CD14-positive monocyte (primary cell): ENCODE measurements around the gene SNX30. TPM values are rescaled to one million over a fixed set of nuclear protein-coding genes. Genes with fewer than 3 reads are reported as not detected.
A peak's percentile ranks its signal among the peaks of the same experiment; 100 is the strongest.

Experiments
- DNase-seq, 3 donors: peaks; one replicate each; pipeline ENCODE4 v3.0.0-alpha.2; 2011 to 2022
- H2AFZ ChIP-seq: 2 replicates; pipeline ENCODE4 v1.6.0; 2012; ENCODE audit warnings: mild to moderate bottlenecking, low read depth, low read length, inconsistent platforms; ENCODE audit not compliant: insufficient read depth, poor library complexity, severe bottlenecking
- H3K27ac ChIP-seq, 2 donors: 1 replicate in 1 of 2; 2 replicates in 1 of 2; pipeline ENCODE4 v1.5.1; 2012 to 2013; ENCODE audit warnings: low read length in 2 of 2, control low read depth in 1 of 2, inconsistent platforms in 1 of 2, low read depth in 1 of 2, mild to moderate bottlenecking in 1 of 2
- H3K27me3 ChIP-seq, 2 donors: one replicate each; pipeline versions ENCODE4 v1.6.0 to v1.6.1; 2011 to 2013; ENCODE audit warnings: low read length in 2 of 2; ENCODE audit not compliant: control insufficient read depth in 2 of 2, insufficient read depth in 2 of 2
- H3K36me3 ChIP-seq, 2 donors: replicated peaks in 1 of 2; 1 replicate in 1 of 2; 2 replicates in 1 of 2; pipeline versions ENCODE4 v1.5.1 to v1.6.1; 2012 to 2013; ENCODE audit warnings: low read length in 2 of 2, control low read depth in 1 of 2, inconsistent platforms in 1 of 2, mild to moderate bottlenecking in 1 of 2; ENCODE audit not compliant: insufficient read depth in 2 of 2, control insufficient read depth in 1 of 2
- H3K4me1 ChIP-seq, 2 donors: 1 replicate in 1 of 2; 2 replicates in 1 of 2; pipeline versions ENCODE4 v1.5.1 to v1.6.1; 2012 to 2013; ENCODE audit warnings: low read length in 2 of 2, control low read depth in 1 of 2, inconsistent platforms in 1 of 2, mild to moderate bottlenecking in 1 of 2, moderate library complexity in 1 of 2; ENCODE audit not compliant: insufficient read depth in 2 of 2, control insufficient read depth in 1 of 2
- H3K4me2 ChIP-seq: replicated peaks from 2 replicates; pipeline ENCODE3; 2012; ENCODE audit warnings: low read length, moderate library complexity, mild to moderate bottlenecking; ENCODE audit not compliant: poor library complexity, severe bottlenecking; ENCODE audit errors: extremely low read depth
- H3K4me3 ChIP-seq, 3 experiments: fragments of 200-600 bp in 1 of 3; sonication (generic) in 1 of 3; replicated peaks in 1 of 3; 1 replicate in 2 of 3; 2 replicates in 1 of 3; pipeline ENCODE4 v1.5.1; 2011 to 2013; ENCODE audit warnings: low read length in 3 of 3, mild to moderate bottlenecking in 3 of 3, control low read depth in 2 of 3, low read depth in 2 of 3, inconsistent platforms in 1 of 3, moderate library complexity in 1 of 3
- H3K79me2 ChIP-seq: 2 replicates; pipeline ENCODE4 v1.6.0; 2012; ENCODE audit warnings: mild to moderate bottlenecking, control low read depth, inconsistent platforms, low read length, moderate library complexity; ENCODE audit not compliant: insufficient read depth
- H3K9ac ChIP-seq: 2 replicates; pipeline ENCODE4 v1.6.0; 2017; ENCODE audit warnings: low read length, mild to moderate bottlenecking; ENCODE audit not compliant: insufficient read depth, poor library complexity, severe bottlenecking
- H3K9me3 ChIP-seq, 2 donors: replicated peaks in 1 of 2; 1 replicate in 1 of 2; 2 replicates in 1 of 2; pipeline versions ENCODE4 v1.5.1 to v1.6.1; 2012 to 2013; ENCODE audit warnings: low read length in 2 of 2, control low read depth in 1 of 2; ENCODE audit not compliant: control insufficient read depth in 1 of 2, insufficient read depth in 1 of 2
- H4K20me1 ChIP-seq: 2 replicates; pipeline ENCODE4 v1.6.0; 2012; ENCODE audit warnings: mild to moderate bottlenecking, low read length, control low read depth, moderate library complexity; ENCODE audit not compliant: insufficient read depth
- H3K27ac Mint-ChIP-seq, 7 donors: one replicate each; pipeline ENCODE4 v1.8.0; 2020; ENCODE audit warnings: mild to moderate bottlenecking in 7 of 7, mixed read lengths in 7 of 7, moderate library complexity in 6 of 7, inconsistent platforms in 2 of 7
- H3K27me3 Mint-ChIP-seq, 3 donors: one replicate each; pipeline ENCODE4 v1.8.0; 2021 to 2022; ENCODE audit warnings: low read depth in 3 of 3, mild to moderate bottlenecking in 3 of 3, mixed read lengths in 3 of 3, moderate library complexity in 3 of 3, inconsistent platforms in 1 of 3
- H3K36me3 Mint-ChIP-seq, 2 donors: one replicate each; pipeline ENCODE4 v1.8.0; 2020; ENCODE audit warnings: mixed read lengths in 2 of 2, inconsistent platforms in 1 of 2, mild to moderate bottlenecking in 1 of 2
- H3K4me1 Mint-ChIP-seq: one replicate; pipeline ENCODE4 v1.8.0; 2020; ENCODE audit warnings: mild to moderate bottlenecking, mixed read lengths
- H3K4me3 Mint-ChIP-seq, 2 donors: one replicate each; pipeline ENCODE4 v1.8.0; 2020; ENCODE audit warnings: mild to moderate bottlenecking in 2 of 2, mixed read lengths in 2 of 2, moderate library complexity in 1 of 2
- H3K9me3 Mint-ChIP-seq, 7 donors: one replicate each; pipeline ENCODE4 v1.8.0; 2020 to 2022; ENCODE audit warnings: mixed read lengths in 7 of 7, mild to moderate bottlenecking in 6 of 7, moderate library complexity in 6 of 7, inconsistent platforms in 2 of 7
- CTCF ChIP-seq: fragments of 200-600 bp; IDR thresholded peaks from one replicate; pipeline ENCODE4 v1.8.0; 2022; ENCODE audit warnings: antibody characterized with exemption, mild to moderate bottlenecking
- WGBS: methylation state at CpG from one replicate; pipeline ENCODE4 v1.1.5; 2013; ENCODE audit warnings: missing lambda C conversion rate; ENCODE audit not compliant: insufficient coverage; 5-methylcytosine and 5-hydroxymethylcytosine counted together
- intact Hi-C, 2 donors: fragments of 100-400 bp; cut with micrococcal nuclease; formaldehyde crosslinking; loops; one replicate each; pipeline versions ENCODE4 v1.15.0 to v1.15.1; 2023
- polyA plus RNA-seq, 3 donors: library from polyadenylated mRNA; depleted of rRNA in 1 of 3; unstranded in 2 of 3; stranded (reverse) in 1 of 3; fragments of 300-500 nt in 2 of 3; fragments of >200 nt in 1 of 3; fragmentation: Illumina TruSeq in 2 of 3; gene quantifications; 1 replicate in 2 of 3; 2 replicates in 1 of 3; pipeline ENCODE4 v1.2.3, GENCODE V29; 2012 to 2021

SNX30 gene
- polyA plus RNA-seq, 3 donors: 10.3 to 31.3 (median 10.4) TPM

- TF ChIP-seq CTCF: no peak
- H3K4me3 Mint-ChIP-seq: no peak overlapping the region
- no peaks in the 10 kb centered on the region for H3K27me3 Mint-ChIP-seq
- H3K4me1 ChIP-seq: peaks cover 29 to 35% of the 10 kb centered on the region in 2 donors
- H4K20me1 ChIP-seq: no peaks in the 10 kb centered on the region
- intact Hi-C loops: no loop called here
- H3K27me3 ChIP-seq: no peaks in the 10 kb centered on the region
- peaks cover 27% of the 10 kb centered on the region for H3K4me1 Mint-ChIP-seq
- H3K9me3 Mint-ChIP-seq: peaks cover 0 to 5% (median 0%) of the 10 kb centered on the region in 7 donors
- H3K4me2 ChIP-seq: peak overlapping the region; percentile 29
- peak overlapping the region; percentile 77 for H2AFZ ChIP-seq
- H3K36me3 Mint-ChIP-seq: no peaks in the 10 kb centered on the region
- 100% methylated on average over 1 of the region's 3 CpGs for WGBS
- no peak for DNase-seq
- H3K9ac ChIP-seq: no peak overlapping the region
- peak overlapping the region; percentile 72 to 98 (median 97) for H3K27ac Mint-ChIP-seq
- peak overlapping the region in 1 of 3 experiments; percentile 40 for H3K4me3 ChIP-seq
- peak overlapping the region; percentile 93 to 94 for H3K27ac ChIP-seq
- no peaks in the 10 kb centered on the region for H3K79me2 ChIP-seq
- no peaks in the 10 kb centered on the region for H3K9me3 ChIP-seq
- H3K36me3 ChIP-seq: no peaks in the 10 kb centered on the region
Measured at GRCh38 chr9:112725961-112726360, 24.6 kb upstream of the SNX30 start.

GRCh38 chr9:112726428-112726827 lies 24.1 kb upstream of the SNX30 start:
- Mint-ChIP-seq H3K36me3 (no peaks in the 10 kb centered on the region), H3K27ac (peak overlapping the region; percentile 95 to 98 (median 98)), H3K4me3 (peak overlapping the region; percentile 45 to 76), H3K4me1 (peaks cover 27% of the 10 kb centered on the region), H3K9me3 (peaks cover 0 to 5% (median 0%) of the 10 kb centered on the region in 7 donors), H3K27me3 (peaks cover 0 to 2% (median 0%) of the 10 kb centered on the region in 3 donors)
- peak overlapping the region; percentile 93 to 94 for H3K27ac ChIP-seq
- intact Hi-C loops: no loop called here
- H3K9ac ChIP-seq: peak overlapping the region; percentile 53
- H3K27me3 ChIP-seq: no peaks in the 10 kb centered on the region
- peak overlapping the region in 1 of 3 experiments; percentile 40 for H3K4me3 ChIP-seq
- peak overlapping the region; percentile 77 for H2AFZ ChIP-seq
- H3K4me1 ChIP-seq: peaks cover 29 to 35% of the 10 kb centered on the region in 2 donors
- WGBS: 17% methylated on average over 1 of the region's 4 CpGs
- no peaks in the 10 kb centered on the region for H3K79me2 ChIP-seq
- H3K9me3 ChIP-seq: no peaks in the 10 kb centered on the region
- peak in 1 of 3 donors; percentile 24 for DNase-seq
- peak overlapping the region; percentile 29 for H3K4me2 ChIP-seq
- H4K20me1 ChIP-seq: no peaks in the 10 kb centered on the region
- no peaks in the 10 kb centered on the region for H3K36me3 ChIP-seq
- no peak for TF ChIP-seq CTCF
